ENCODE measurements around the gene RGS14.
"Not testable (repeated sequence)": the region's sequence is repeated elsewhere in the genome, so short reads cannot be mapped to it uniquely, and the experiment has no call there.

Gene RGS14

DNA sequence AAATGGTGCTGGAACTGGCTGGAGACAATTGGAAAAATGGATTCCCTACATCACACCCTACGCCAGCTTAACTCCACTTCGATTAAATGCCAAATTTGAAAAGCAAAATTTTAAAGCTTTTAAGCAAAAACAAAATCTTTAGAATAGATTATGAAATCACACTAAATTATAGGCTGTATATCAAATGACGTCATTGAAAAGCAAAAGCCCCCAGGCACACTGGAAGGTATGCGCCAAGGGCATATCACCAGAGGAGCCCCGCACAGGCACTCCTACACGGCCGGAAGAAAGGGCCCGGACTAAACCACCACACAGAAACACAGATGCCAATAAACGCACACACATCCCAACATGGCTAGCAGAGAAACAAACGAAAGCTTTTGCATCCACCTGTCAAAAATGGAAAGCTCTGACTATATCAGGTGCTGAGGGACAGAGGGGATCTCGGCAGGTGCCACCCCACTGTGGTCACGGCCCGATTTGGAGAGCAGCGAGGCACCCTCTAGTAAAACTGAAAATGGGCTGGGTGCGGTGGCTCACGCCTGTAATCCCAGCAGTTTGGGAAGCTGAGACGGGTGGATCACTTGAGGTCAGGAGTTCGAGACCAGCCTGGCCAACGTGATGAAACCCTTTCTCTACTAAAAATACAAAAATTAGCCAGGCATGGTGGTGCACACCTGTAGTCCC is 29.0 kb upstream of the RGS14 start:
- DNase-seq, result no peak

GRCh38 chr5:177329883-177330282 is 27.8 kb upstream of the RGS14 start:
- no peak for DNase-seq

DNA sequence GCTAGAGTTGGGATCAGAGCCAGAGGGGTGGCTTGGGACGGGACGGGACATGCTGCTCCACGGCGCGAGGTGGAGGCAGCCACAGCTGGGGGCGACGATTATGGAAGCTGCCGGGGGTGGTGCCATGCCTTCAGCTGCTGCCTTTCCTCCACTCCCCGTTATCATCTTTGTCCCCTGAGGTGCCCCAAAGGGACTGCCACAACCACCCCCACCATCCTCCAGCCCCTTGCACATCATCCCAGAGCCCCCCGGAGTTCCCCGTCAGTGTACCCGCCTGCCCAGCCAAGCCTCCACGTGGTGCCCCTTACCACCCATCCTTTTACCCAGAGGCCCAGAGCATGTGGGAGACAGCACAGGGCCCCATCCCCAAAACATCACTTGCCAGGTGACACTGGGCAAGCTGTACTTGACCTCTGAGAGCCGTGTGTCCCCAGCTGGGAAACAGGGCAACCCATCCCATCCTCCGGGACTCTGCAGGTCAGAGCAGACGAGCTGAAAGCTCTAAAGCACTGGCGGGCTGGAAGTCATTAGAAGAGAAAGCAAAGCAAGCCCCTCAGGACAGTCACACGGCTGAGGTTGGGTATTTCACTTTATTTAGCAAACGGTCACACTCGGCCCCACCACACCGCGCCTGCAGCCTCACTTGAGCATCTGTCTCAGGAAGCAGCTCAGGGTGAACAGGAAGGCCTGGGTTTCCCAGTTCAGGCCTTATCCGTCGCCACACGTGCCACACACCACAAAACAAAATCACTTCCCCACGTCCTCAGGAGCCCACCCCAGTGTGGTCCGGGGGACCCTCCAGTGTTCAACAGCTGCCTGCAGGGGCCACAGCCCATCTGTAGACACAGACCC is 26.5 kb upstream of the RGS14 start:
- DNase-seq, result no peak

GRCh38 chr5:177332031-177332895 is 25.5 kb upstream of the RGS14 start:
- no peak for DNase-seq

GRCh38 chr5:177332896-177333260 is 24.8 kb upstream of the RGS14 start:
- DNase-seq, result no peak

GRCh38 chr5:177333420-177334154 is 24.1 kb upstream of the RGS14 start:
- no peak for DNase-seq

GRCh38 chr5:177334155-177334551 is 23.6 kb upstream of the RGS14 start:
- no peak for DNase-seq

DNA sequence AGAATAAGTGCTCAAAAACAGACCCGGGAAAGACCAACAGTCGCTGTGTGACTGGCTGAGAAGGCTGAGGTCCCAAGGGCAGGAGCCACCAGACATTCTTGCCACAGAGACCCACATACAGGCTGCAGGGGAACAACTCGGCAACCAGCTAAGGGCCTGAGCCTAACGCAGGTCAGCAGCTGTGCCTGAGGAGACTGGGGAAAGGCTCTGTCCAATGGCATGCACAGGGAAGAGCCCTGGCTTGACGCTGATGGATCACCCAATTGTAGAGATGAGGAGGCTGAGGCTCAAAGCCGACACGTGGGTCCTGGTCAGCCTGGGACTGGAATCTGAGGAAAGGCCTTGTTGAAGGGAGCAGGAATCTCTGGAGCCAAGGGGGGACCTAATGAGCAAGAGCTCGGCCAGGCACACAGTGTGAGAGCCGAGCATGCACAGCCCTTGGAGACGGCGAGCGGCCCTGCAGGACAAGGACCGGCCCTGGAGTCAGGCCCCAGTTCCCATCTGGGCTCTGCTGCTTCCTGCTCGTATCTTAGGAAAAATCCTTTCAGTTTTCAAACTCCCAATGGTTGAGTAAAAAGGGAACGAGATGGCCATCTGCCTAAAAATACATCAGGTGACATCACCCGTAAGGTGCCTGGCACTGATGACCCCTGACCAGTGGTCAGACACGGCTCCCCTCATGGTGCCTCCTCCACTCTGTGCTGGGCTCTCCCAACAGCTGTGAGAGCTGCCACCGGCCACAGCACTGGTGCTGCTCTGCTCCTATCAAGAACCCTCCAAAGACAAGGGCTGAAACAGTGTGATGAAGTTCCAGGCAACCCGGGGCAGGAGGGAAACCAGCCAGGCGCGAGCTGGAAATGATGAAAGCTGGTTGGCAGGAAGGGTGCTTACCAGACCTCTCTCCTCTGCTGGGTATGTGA is 22.7 kb upstream of the RGS14 start:
- DNase-seq, result no peak

- no peak for DNase-seq
These were observed 22.0 kb upstream of the RGS14 start for GRCh38 chr5:177335701-177336065.

DNA sequence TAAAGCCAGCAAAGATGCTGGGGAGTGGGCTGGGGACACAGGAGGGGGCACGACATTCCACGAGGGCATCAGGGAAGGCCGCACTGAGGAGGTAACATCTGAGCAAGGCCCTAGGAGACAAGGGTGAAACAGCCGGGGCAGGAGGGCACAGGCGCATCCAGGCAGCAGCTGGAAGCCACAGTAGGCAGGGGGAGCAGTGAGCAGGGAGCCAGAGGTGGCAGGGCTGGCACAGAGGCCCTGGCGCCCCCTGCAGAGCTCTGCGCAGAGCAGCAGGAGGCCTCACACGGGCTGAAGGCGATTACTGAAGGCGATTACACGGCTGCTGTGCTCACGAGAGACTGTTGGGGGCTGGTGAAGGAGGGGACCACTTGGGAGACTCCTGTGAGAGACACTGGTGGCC is 21.6 kb upstream of the RGS14 start:
- no peak for DNase-seq

DNA sequence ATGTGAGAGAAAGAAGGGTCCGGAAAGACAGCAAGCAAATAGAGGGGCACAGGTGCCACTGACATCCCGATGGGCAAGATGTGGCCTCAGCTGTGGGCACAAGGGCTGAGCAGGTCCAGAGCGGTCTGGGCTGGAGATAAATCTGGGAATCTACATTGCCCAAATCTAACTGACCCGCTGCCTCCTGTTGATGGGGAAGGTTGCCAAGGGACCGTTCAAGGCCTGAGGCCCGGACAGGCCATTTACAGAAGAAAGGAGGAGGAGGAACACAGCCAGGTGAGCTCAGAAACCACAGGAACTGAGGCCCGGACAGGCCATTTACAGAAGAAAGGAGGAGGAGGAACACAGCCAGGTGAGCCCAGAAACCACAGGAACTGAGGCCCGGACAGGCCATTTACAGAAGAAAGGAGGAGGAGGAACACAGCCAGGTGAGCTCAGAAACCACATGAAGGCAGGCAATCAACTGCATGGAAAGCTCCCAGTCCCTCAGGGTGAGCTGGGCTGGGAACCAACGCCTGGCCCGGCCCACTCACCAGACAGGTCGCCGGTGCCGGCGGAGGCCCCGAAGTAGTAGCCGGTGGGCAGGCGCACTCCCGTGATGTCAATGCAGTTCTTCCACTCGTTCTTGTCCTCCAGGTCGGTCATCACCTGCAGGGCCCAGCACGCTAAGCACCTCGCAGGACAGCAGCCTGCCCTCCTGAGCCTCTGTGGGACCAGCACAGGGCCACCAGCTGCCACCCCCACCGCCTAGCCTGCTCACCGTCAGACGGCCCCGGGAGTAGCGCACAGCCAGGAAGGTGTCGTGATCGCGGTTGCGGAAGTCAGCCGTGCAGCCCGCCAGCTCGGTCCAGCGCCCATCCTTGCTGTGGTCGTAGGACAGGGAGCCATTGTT is 20.9 kb upstream of the RGS14 start:
- no peak for DNase-seq

GRCh38 chr5:177338251-177339106 is 19.2 kb upstream of the RGS14 start:
- DNase-seq, result no peak

- no peak for DNase-seq
These were observed 18.6 kb upstream of the RGS14 start for GRCh38 chr5:177339107-177339638.

DNA sequence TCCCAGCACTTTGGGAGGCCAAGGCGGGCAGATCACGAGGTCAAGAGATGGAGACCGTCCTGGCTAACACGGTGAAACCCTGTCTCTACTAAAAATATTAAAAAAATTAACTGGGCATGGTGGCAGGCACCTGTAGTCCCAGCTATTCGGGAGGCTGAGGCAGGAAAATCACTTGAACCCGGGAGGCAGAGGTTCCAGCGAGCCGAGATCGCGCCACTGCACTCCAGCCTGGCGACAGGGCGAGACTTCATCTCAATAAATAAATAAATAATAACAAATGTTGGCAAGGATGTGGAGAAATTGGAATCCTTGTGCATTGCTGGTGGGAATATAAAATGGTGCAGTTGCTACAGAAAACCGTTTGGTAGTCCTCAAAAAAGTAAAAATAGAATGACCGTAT is 14.7 kb upstream of the RGS14 start:
- DNase-seq, result not testable (repeated sequence)

- DNase-seq, result no peak
These were observed 13.9 kb upstream of the RGS14 start for GRCh38 chr5:177343777-177344176.

- no peak for DNase-seq
These were observed 12.8 kb upstream of the RGS14 start for GRCh38 chr5:177344891-177345290.

- DNase-seq, result no peak
These were observed 10.9 kb upstream of the RGS14 start for GRCh38 chr5:177346820-177347219.

- no peak for DNase-seq
These were observed 10.0 kb upstream of the RGS14 start for GRCh38 chr5:177347699-177348098.

GRCh38 chr5:177349362-177349647 is 8.4 kb upstream of the RGS14 start:
- DNase-seq, result no peak

DNA sequence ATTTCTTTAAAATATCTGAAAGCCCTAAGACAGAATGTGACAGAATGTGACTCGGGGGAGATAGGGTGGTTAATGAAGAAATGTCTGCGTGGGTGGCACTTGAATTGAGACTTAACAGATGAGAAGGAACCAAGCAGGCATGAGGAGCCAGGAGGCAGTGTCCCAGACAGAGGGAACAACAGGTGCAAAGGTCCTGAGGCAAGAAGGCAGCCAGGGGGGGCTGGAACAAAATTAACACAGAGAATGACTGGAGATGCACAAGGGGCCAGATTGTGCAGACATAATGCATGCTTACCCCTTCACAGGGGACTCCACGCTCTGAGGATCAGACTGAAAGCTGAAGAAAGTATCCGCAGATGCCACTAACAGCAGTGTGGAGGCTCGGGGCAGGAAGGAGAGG is 8.0 kb upstream of the RGS14 start:
- no peak for DNase-seq
